Keratinocyte (primary cell): ENCODE data around the gene P2RX7. TPM values are rescaled to one million over a fixed set of nuclear protein-coding genes. Genes with fewer than 3 reads are reported as not detected.

Experiments
- DNase-seq: peaks from one replicate; pipeline ENCODE4 v3.0.0-alpha.2; 2011; ENCODE audit warnings: low read depth, missing footprints, low spot score
- FAIRE-seq: peaks from 2 replicates; lab custom pipeline; 2011; peaks lifted over from hg19 to GRCh38; lab: Jason Lieb, UNC
- H2AFZ ChIP-seq: 2 replicates; pipeline ENCODE4 v1.6.0; 2012; ENCODE audit warnings: low read length, control low read depth, inconsistent platforms; ENCODE audit not compliant: control insufficient read depth
- H3K27ac ChIP-seq: 2 replicates; pipeline ENCODE4 v1.5.1; 2011; ENCODE audit warnings: low read length; ENCODE audit not compliant: control insufficient read depth, insufficient read depth
- H3K27me3 ChIP-seq: 3 replicates; pipeline ENCODE4 v1.6.0; 2011; ENCODE audit warnings: low read length; ENCODE audit not compliant: control insufficient read depth, insufficient read depth; ENCODE audit errors: extremely low read depth
- H3K36me3 ChIP-seq, 2 experiments: 2 replicates in 1 of 2; 3 replicates in 1 of 2; pipeline ENCODE4 v1.5.1; 2011; ENCODE audit warnings: low read length in 2 of 2, mild to moderate bottlenecking in 1 of 2; ENCODE audit not compliant: control insufficient read depth in 2 of 2, insufficient read depth in 2 of 2; ENCODE audit errors: extremely low read depth in 1 of 2
- H3K4me1 ChIP-seq: 3 replicates; pipeline ENCODE4 v1.5.1; 2011; ENCODE audit warnings: low read length; ENCODE audit not compliant: control insufficient read depth, insufficient read depth; ENCODE audit errors: extremely low read depth
- H3K4me2 ChIP-seq: 3 replicates; pipeline ENCODE4 v1.6.0; 2011; ENCODE audit warnings: low read depth, low read length; ENCODE audit not compliant: control insufficient read depth, insufficient read depth; ENCODE audit errors: extremely low read depth
- H3K4me3 ChIP-seq, 3 experiments: fragments of 200-600 bp in 1 of 3; sonication (generic) in 1 of 3; 2 replicates in 2 of 3; 3 replicates in 1 of 3; pipeline ENCODE4 v1.5.1; 2011 to 2016; ENCODE audit warnings: low read length in 3 of 3, mild to moderate bottlenecking in 3 of 3, control low read depth in 2 of 3, inconsistent platforms in 1 of 3, low read depth in 1 of 3, mixed read lengths in 1 of 3, mixed run types in 1 of 3, moderate library complexity in 1 of 3; ENCODE audit not compliant: control insufficient read depth in 2 of 3, insufficient read depth in 2 of 3; ENCODE audit errors: extremely low read depth in 1 of 3
- H3K79me2 ChIP-seq: 2 replicates; pipeline ENCODE4 v1.6.0; 2012; ENCODE audit warnings: low read length; ENCODE audit not compliant: control insufficient read depth, insufficient read depth
- H3K9ac ChIP-seq: 3 replicates; pipeline ENCODE4 v1.6.0; 2011; ENCODE audit warnings: low read length; ENCODE audit not compliant: control insufficient read depth, insufficient read depth; ENCODE audit errors: extremely low read depth
- H3K9me1 ChIP-seq: 3 replicates; pipeline ENCODE4 v1.6.0; 2011; ENCODE audit warnings: low read length; ENCODE audit not compliant: control insufficient read depth, insufficient read depth; ENCODE audit errors: extremely low read depth
- H3K9me3 ChIP-seq: 2 replicates; pipeline ENCODE4 v1.5.1; 2012; ENCODE audit warnings: low read depth, low read length; ENCODE audit not compliant: control insufficient read depth
- H4K20me1 ChIP-seq: 3 replicates; pipeline ENCODE4 v1.6.0; 2011; ENCODE audit warnings: low read length; ENCODE audit not compliant: control insufficient read depth, insufficient read depth; ENCODE audit errors: extremely low read depth
- CTCF ChIP-seq, 3 experiments: IDR thresholded peaks in 1 of 3; conservative IDR thresholded peaks in 1 of 3; optimal IDR thresholded peaks in 1 of 3; 2 replicates in 2 of 3; 3 replicates in 1 of 3; pipeline versions ENCODE3 to v1.5.1; 2011; ENCODE audit warnings: low read length in 3 of 3, mild to moderate bottlenecking in 3 of 3, moderate library complexity in 2 of 3, control low read depth in 1 of 3, inconsistent platforms in 1 of 3; ENCODE audit not compliant: insufficient read depth in 2 of 3; ENCODE audit errors: extremely low read depth in 1 of 3
- EZH2 ChIP-seq: IDR thresholded peaks from one replicate; pipeline ENCODE4 v1.6.1; 2012; ENCODE audit warnings: inconsistent platforms, mild to moderate bottlenecking, low read length, moderate library complexity
- dilution Hi-C: fragments of 300-500 bp; cut with MboI; formaldehyde crosslinking; loops from one replicate; pipeline ENCODE4 v1.7.0; 2020; ENCODE audit warnings: low sequenced_read_pairs; ENCODE audit not compliant: extremely low pct_ligation_motif_present
- polyA plus RNA-seq, 5 experiments: library from polyadenylated mRNA; depleted of rRNA in 3 of 5; stranded (reverse) in 3 of 5; stranded (forward) in 1 of 5; unstranded in 1 of 5; fragments of >200 nt; gene quantifications; 1 replicate in 1 of 5; 2 replicates in 3 of 5; 3 replicates in 1 of 5; pipeline versions ENCODE4 v1.2.1 to v1.2.3, GENCODE V29; 2011 to 2012; ENCODE audit warnings: missing spikeins in 2 of 5, low read depth in 1 of 5, low replicate concordance in 1 of 5

P2RX7 gene
- polyA plus RNA-seq, 1 donor (not counting 4 experiments of a cell fraction or from before 2014, with no cell fraction given), result 0.20 TPM

- no peak for FAIRE-seq
- Histone ChIP-seq H3K36me3 (no peaks in the 10 kb centered on the region), H3K79me2 (no peaks in the 10 kb centered on the region), H2AFZ (no peak overlapping the region), H3K27ac (no peak overlapping the region), H3K4me1 (peaks cover 15% of the 10 kb centered on the region), H3K27me3 (no peaks in the 10 kb centered on the region), H3K4me2 (no peak overlapping the region), H3K9me3 (no peaks in the 10 kb centered on the region), H4K20me1 (no peaks in the 10 kb centered on the region), H3K9me1 (no peaks in the 10 kb centered on the region), H3K9ac (no peak overlapping the region), H3K4me3 (no peak overlapping the region)
- dilution Hi-C loops, result no loop called here
- DNase-seq, result no peak
- no peak for TF ChIP-seq CTCF (optimal IDR thresholded peaks at IDR 0.05 in 1 of 3, IDR thresholded peaks at IDR 0.05 in 1 of 3, conservative IDR thresholded peaks at IDR 0.05 in 1 of 3; ENCODE audit: extremely low read depth in 1 of 3, insufficient read depth in 2 of 3, low read length in 3 of 3)
- TF ChIP-seq EZH2, result no peak
These were observed 2.6 kb downstream of the P2RX7 start for GRCh38 chr12:121135320-121135719.

- TF ChIP-seq EZH2 (no peak), CTCF (optimal IDR thresholded peaks at IDR 0.05 in 1 of 3, IDR thresholded peaks at IDR 0.05 in 1 of 3, conservative IDR thresholded peaks at IDR 0.05 in 1 of 3; ENCODE audit: extremely low read depth in 1 of 3, insufficient read depth in 2 of 3, low read length in 3 of 3) (no peak)
- peaks cover 12% of the 10 kb centered on the region for H3K4me1 ChIP-seq
- dilution Hi-C loops, result no loop called here
- FAIRE-seq (no peak), DNase-seq (no peak)
- H3K4me2 ChIP-seq, result no peak overlapping the region
- H3K4me3 ChIP-seq, result no peak overlapping the region
- no peak overlapping the region for H3K9ac ChIP-seq
- H3K27ac ChIP-seq, result no peak overlapping the region
- H3K36me3 ChIP-seq, result no peaks in the 10 kb centered on the region
- H3K9me3 ChIP-seq, result no peaks in the 10 kb centered on the region
- no peaks in the 10 kb centered on the region for H3K79me2 ChIP-seq
- no peak overlapping the region for H2AFZ ChIP-seq
- no peaks in the 10 kb centered on the region for H3K9me1 ChIP-seq
- no peaks in the 10 kb centered on the region for H3K27me3 ChIP-seq
- H4K20me1 ChIP-seq, result no peaks in the 10 kb centered on the region
These were observed 4.8 kb downstream of the P2RX7 start for GRCh38 chr12:121137512-121137911.
